Measurements from ENCODE around the gene TMLHE.

DNA sequence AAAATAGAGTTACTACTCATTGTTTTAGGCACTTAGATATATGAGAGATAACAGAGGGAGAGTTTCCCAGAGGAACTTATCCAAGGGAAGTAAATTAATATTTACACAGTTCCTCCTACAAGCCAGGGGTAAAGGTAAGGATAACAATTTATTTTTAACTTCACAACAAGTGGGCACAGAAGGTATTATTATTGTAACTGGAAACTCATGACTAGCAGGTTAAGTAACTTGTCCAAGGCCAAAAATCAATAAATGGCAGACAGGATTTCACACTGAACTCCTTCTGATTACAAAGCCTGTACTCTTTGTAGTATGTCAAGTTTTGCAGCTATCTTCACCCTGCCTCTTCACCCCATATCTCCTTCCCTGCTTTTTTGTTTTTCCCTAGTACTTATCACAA lies 107.5 kb downstream of the TMLHE start:
- no peak for TF ChIP-seq CTCF (IDR thresholded peaks at IDR 0.05)
- no peak for TF ChIP-seq POLR2A (IDR thresholded peaks at IDR 0.05)
- no peak for TF ChIP-seq POLR2AphosphoS5 (IDR thresholded peaks at IDR 0.05; ENCODE audit: insufficient read depth in 1 of 2, low read depth in 1 of 2)

Measured in vagina (tissue), 2 donors.